ENCODE data around the gene TEX19. TPM values are rescaled to one million over a fixed set of nuclear protein-coding genes. Genes with fewer than 3 reads are reported as not detected.
"Not testable (repeated sequence)": the region's sequence is repeated elsewhere in the genome, so short reads cannot be mapped to it uniquely, and the experiment has no call there.

TEX19 gene
- total RNA-seq, 1 donor from 2014 or later: not detected

DNA sequence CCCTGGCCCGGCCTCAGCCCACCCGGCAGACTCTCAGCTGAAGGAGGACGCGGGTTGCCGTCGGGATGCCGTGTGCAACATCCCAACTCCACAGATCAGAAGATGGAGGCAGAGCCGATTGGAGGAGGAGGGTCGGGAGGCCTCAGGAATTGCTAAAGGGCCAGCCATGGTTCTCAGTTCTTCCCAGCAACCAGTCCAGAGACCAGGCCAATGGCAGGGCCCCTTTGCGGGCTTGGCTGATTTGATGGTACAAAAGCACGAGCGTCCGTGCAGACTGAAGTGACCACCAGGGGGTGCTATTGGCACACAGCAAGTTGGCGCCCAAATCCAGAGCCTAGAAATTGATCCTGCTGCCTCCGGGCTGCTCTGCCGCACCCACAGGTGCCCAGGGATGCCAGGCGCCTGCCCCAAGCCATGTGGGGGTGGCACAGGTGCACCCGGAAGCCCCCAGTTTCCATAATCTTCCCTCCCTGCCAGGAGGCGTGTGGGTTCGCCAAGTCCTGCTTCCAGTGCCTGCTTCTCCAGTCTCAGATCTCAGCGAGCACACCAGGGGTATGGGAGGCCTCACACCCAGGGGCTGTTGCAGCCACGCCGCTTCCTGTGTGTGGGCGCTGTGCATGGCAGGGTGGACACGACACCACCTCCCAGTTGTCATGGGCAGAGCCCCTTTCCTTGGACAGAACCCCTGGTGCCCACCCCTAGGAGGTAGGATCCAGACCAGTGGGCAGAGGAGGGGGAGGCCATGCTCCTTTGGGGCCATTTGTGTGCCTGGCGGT, 7.1 kb upstream of the TEX19 start:
- DNase-seq (ENCODE audit: low spot score): peak; percentile 85
- ATAC-seq: peak; percentile 94

GRCh38 chr17:82353484-82353883, 5.6 kb upstream of the TEX19 start:
- ATAC-seq (no peak), DNase-seq (ENCODE audit: low spot score) (no peak)

DNA sequence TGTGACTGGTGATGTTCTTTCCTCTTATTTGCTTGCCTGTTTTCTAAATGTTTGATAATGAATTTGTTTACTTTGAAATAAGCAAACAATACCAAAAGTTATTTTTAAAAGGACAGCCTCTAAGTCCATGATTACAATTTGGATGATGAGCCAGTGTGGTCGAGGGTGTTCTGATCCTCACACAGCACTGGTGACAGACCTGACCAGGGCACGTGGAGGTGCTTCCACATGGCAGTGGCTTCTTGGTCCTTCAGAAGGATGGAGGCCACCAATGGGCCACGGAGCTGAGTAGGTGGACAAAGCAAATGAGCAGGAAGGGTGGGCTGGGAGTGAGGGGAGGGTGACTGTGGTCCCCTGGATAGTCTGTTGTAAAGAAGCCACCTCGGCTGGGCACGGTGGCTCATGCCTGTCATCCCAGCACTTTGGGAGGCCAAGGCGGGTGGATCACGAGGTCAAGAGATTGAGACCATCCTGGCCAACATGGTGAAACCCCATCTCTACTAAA, 4.2 kb upstream of the TEX19 start:
- DNase-seq (ENCODE audit: low spot score) (no peak), ATAC-seq (no peak)

GRCh38 chr17:82355770-82356427, 3.1 kb upstream of the TEX19 start:
- ATAC-seq (peak; percentile 55), DNase-seq (ENCODE audit: low spot score) (no peak)

- ATAC-seq (no peak), DNase-seq (ENCODE audit: low spot score) (no peak)
These were observed 2.1 kb upstream of the TEX19 start for GRCh38 chr17:82356845-82357355.

GRCh38 chr17:82357394-82357793, 1.7 kb upstream of the TEX19 start:
- ATAC-seq (no peak), DNase-seq (ENCODE audit: low spot score) (no peak)

- not testable (repeated sequence) for ATAC-seq; DNase-seq (ENCODE audit: low spot score)
These were observed 516 bp downstream of the TEX19 start for GRCh38 chr17:82359451-82360074.

- no peak for ATAC-seq
These were observed 3.0 kb downstream of the TEX19 start for GRCh38 chr17:82361885-82362633.

DNA sequence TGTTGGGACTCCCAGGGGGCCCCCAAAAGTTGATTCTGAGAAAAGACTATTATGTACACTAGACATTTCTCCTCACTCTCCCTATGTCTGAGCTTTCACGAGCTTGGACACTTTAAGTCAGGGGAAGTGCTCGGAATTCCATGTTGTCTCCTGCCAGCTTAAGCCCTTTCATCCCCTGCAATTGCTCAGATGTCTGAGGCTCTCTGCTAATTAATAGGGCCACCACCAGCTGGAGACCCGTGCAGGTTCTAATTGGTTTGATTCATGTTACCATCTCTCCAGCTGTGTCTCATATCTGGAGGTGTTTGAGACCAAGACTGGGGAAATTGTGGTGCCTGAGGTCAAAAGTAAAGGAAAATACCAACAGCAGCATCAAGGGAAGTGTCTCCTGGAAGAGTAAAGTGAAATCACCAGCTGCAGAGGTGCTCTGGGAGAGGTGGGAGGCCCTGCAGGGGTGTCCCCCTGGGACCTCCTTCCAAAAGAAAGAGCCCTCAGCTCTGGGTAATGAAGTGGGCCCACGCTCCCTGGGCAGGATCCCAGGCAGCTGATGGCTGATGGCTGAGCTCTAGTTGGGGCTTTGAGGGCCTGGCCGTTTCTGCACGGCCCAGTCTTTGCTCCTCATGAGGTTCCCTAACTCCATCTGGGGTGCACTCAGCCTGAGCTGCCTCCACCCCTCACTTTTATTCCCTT, 6.7 kb downstream of the TEX19 start:
- ATAC-seq: no peak
- DNase-seq (ENCODE audit: low spot score): no peak

More at GRCh38 chr17:82361885-82362633, 3.0 kb downstream of the TEX19 start:
- no peak for DNase-seq (ENCODE audit: low spot score)

DNA sequence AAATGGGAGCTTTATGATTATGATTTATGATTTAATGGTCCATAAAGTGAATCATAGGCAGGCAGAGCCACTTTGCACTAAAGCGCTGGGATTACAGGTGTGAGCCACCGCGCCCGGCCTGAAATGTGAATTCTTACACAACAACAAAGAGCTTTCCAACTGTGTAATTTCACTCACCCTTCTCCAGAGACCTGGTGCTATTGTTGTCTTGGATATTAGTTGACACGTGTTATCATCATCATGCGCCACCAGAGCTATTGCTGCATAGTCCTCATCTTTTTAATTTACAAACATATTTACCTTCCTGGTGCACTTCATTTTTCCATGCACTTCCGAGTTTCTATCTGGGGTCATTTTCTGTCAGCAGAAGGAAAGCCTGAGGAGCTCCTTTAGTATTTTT, 7.7 kb downstream of the TEX19 start:
- DNase-seq (ENCODE audit: low spot score) (no peak), ATAC-seq (no peak)

- ATAC-seq (no peak), DNase-seq (ENCODE audit: low spot score) (no peak)
These were observed 8.9 kb downstream of the TEX19 start for GRCh38 chr17:82367724-82368524.

- ATAC-seq (no peak), DNase-seq (ENCODE audit: low spot score) (no peak)
These were observed 10.2 kb downstream of the TEX19 start for GRCh38 chr17:82369211-82369610.

DNA sequence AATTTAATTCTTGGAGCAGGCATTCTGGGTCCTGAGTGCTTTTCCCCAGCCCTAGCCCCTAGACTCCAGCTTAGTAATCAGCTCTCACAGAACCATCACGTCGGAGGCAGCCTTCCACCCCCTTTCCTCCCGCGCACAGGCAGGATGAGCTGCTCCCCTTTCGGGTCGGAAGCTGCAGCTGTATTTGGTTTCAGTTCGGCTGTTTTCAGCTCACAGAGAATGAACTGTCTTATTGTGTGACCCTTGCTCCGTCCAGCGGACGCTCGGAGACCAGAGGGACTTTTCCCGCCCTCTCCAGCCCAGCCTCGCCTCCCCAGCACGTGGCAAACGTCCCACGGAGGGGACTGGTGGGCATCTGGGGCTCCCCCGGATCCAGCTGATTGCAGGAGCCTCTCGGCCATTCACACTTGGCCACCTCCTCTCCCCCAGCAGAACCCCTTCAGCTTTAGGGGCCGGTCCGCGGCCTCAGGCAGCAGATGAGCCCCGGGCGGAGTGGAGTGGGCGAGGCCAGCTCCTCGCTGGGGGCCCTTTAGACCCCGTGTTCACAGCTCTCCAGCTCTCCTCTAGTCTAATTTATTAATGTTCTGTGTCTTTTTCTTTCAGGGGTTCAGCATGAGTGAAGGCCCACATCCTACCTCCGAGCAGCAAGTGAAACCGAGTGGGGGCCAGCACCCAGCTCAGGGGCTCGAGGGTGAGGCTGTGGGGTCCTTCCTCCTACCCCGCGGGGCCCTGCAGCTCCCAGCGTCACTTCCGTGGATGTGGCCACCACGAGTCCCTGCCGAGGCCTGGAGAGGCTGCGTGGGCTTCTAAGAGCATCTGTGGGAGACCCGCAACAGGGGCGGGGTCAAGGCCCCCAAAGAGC, 11.7 kb downstream of the TEX19 start:
- ATAC-seq: peak; percentile 82
- DNase-seq (ENCODE audit: low spot score): no peak

- ATAC-seq: no peak
- no peak for DNase-seq (ENCODE audit: low spot score)
These were observed 12.5 kb downstream of the TEX19 start, which contains the start of gene UTS2R for GRCh38 chr17:82371333-82372248. Gene UTS2R (plus strand): TSS chr17:82371765. CDS start chr17:82374325, 2,560 bp downstream.

GRCh38 chr17:82372249-82373071, 13.4 kb downstream of the TEX19 start:
- DNase-seq (ENCODE audit: low spot score): no peak
- ATAC-seq: no peak

DNA sequence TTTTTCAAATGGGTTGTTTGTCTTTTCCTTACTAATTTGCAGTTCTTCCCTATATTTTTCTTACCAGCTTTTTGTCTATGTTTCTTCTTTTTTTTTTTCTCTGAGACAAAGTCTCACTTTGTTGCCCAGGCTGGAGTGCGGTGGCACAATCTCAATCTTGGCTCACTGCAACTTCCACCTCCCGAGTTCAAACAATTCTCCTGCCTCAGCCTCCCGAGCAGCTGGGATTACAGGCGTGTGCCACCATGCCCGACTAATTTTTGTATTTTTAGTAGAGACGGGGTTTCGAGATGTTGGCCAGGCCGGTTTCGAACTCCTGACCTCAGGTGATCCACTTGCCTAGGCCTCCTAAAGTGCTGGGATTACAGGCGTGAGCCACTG, 14.0 kb downstream of the TEX19 start:
- not testable (repeated sequence) for ATAC-seq; DNase-seq (ENCODE audit: low spot score)
